SU-DHL-6 (cell line): ENCODE results near the gene FDXR.

Source experiments
- H2AFZ ChIP-seq: fragments of 200-600 bp; sonication (generic); 2 replicates; pipeline ENCODE4 v1.6.1; 2014; ENCODE audit warnings: low read depth, mild to moderate bottlenecking, moderate library complexity, mixed read lengths, antibody characterized with exemption, low read length; ENCODE audit not compliant: severe bottlenecking
- H3F3A ChIP-seq: fragments of 200-600 bp; shearing (Covaris generic); 2 replicates; pipeline ENCODE4 v1.6.0; 2016; ENCODE audit warnings: antibody characterized with exemption, mild to moderate bottlenecking; ENCODE audit not compliant: insufficient read depth
- H3K27ac ChIP-seq: fragments of 200-600 bp; sonication (generic); 2 replicates; pipeline ENCODE4 v1.5.1; 2016; ENCODE audit warnings: low read depth, mild to moderate bottlenecking, low read length, moderate library complexity, mixed read lengths
- H3K27me3 ChIP-seq: fragments of 200-600 bp; sonication (generic), shearing (Covaris generic); 2 replicates; pipeline ENCODE4 v1.6.0; 2014; ENCODE audit warnings: mild to moderate bottlenecking, low read length
- H3K36me3 ChIP-seq: fragments of 200-600 bp; sonication (generic); 2 replicates; pipeline ENCODE4 v1.6.1; 2014; ENCODE audit warnings: mild to moderate bottlenecking, low read length, mixed read lengths
- H3K4me2 ChIP-seq: fragments of 300-600, 200-600 bp; shearing (Covaris generic), sonication (generic); 2 replicates; pipeline ENCODE4 v1.6.0; 2014; ENCODE audit warnings: low read length, low read depth, mild to moderate bottlenecking; ENCODE audit not compliant: poor library complexity, severe bottlenecking
- H3K4me3 ChIP-seq: fragments of 200-600 bp; sonication (generic); 2 replicates; pipeline ENCODE4 v1.5.1; 2014; ENCODE audit warnings: antibody characterized with exemption, low read length, mild to moderate bottlenecking, mixed read lengths; ENCODE audit not compliant: insufficient read depth, poor library complexity, severe bottlenecking
- H3K79me2 ChIP-seq: fragments of 200-600 bp; sonication (generic); 2 replicates; pipeline ENCODE4 v1.6.1; 2014; ENCODE audit warnings: mild to moderate bottlenecking, low read length, moderate library complexity; ENCODE audit not compliant: insufficient read depth
- H3K9ac ChIP-seq: fragments of 200-600 bp; sonication (generic); 2 replicates; pipeline ENCODE4 v1.7.0; 2014; ENCODE audit warnings: mild to moderate bottlenecking, low read length
- H3K9me2 ChIP-seq: fragments of 200-600 bp; sonication (generic); replicated peaks from 2 replicates; pipeline ENCODE4 v1.6.1; 2014; ENCODE audit warnings: low read length; ENCODE audit not compliant: insufficient read depth
- H3K9me3 ChIP-seq: fragments of 200-600 bp; sonication (generic); 2 replicates; pipeline ENCODE4 v1.6.1; 2014; ENCODE audit warnings: low read length, mixed read lengths; ENCODE audit not compliant: insufficient read depth
- H4K20me1 ChIP-seq: fragments of 200-600 bp; sonication (generic); 2 replicates; pipeline ENCODE4 v1.6.1; 2014; ENCODE audit warnings: low read depth, mild to moderate bottlenecking, antibody characterized with exemption, low read length, moderate library complexity, mixed read lengths
- EZH2phosphoT487 ChIP-seq: fragments of 200-600 bp; sonication (generic), shearing (Covaris generic); conservative IDR thresholded peaks from 2 replicates; pipeline ENCODE4 v1.6.1; 2018; ENCODE audit warnings: mild to moderate bottlenecking, antibody characterized with exemption, low read length, moderate library complexity, mixed read lengths
- TF ChIP-seq, protein P1 (sequence below): fragments of 200-600 bp; sonication (generic); IDR thresholded peaks from one replicate; pipeline ENCODE4 v1.5.1; 2017; ENCODE audit warnings: antibody characterized with exemption, mild to moderate bottlenecking, low read length, moderate library complexity; ENCODE audit not compliant: insufficient read depth, poor library complexity, severe bottlenecking

FDXR gene

DNA sequence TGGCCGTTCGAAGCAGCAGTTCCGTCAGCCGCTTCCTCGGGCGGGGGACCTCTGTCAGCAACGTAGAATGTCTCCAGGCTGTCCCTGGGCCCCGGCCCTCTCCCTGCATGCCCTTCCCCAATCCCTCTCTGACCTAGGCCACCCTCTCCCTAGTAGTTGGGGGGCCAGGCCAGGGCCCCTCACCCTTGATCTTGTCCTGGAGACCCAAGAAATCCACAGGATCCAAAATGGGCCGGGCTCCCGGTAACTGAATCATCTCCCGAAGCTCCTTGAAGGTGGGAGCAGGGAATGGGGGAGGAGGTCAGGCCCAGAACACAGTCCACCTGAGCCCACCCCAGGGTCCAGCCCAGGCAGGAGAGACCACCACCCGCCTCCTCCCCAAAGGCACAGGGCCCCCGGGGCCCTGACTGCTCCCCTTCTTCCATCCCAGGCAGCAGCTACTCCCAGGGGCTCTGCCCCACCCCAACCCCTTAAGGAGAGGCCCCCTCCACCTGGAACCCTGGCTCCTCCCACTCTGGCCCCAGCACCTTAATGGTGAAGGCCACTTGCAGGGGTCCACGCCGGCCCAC is 8.4 kb downstream of the FDXR start:
- Histone ChIP-seq H3K4me2 (no peak overlapping the region), H3K27me3 (no peaks in the 10 kb centered on the region), H3K9me2 (no peaks in the 10 kb centered on the region), H3K79me2 (no peaks in the 10 kb centered on the region), H3K27ac (no peak overlapping the region), H3K4me3 (no peak overlapping the region), H4K20me1 (no peaks in the 10 kb centered on the region), H3K9ac (no peak overlapping the region), H2AFZ (no peak overlapping the region), H3K36me3 (no peaks in the 10 kb centered on the region), H3F3A (no peaks in the 10 kb centered on the region), H3K9me3 (no peaks in the 10 kb centered on the region)
- TF ChIP-seq EZH2phosphoT487 = no peak
- TF ChIP-seq, protein P1, sequence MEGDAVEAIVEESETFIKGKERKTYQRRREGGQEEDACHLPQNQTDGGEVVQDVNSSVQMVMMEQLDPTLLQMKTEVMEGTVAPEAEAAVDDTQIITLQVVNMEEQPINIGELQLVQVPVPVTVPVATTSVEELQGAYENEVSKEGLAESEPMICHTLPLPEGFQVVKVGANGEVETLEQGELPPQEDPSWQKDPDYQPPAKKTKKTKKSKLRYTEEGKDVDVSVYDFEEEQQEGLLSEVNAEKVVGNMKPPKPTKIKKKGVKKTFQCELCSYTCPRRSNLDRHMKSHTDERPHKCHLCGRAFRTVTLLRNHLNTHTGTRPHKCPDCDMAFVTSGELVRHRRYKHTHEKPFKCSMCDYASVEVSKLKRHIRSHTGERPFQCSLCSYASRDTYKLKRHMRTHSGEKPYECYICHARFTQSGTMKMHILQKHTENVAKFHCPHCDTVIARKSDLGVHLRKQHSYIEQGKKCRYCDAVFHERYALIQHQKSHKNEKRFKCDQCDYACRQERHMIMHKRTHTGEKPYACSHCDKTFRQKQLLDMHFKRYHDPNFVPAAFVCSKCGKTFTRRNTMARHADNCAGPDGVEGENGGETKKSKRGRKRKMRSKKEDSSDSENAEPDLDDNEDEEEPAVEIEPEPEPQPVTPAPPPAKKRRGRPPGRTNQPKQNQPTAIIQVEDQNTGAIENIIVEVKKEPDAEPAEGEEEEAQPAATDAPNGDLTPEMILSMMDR = no peak

DNA sequence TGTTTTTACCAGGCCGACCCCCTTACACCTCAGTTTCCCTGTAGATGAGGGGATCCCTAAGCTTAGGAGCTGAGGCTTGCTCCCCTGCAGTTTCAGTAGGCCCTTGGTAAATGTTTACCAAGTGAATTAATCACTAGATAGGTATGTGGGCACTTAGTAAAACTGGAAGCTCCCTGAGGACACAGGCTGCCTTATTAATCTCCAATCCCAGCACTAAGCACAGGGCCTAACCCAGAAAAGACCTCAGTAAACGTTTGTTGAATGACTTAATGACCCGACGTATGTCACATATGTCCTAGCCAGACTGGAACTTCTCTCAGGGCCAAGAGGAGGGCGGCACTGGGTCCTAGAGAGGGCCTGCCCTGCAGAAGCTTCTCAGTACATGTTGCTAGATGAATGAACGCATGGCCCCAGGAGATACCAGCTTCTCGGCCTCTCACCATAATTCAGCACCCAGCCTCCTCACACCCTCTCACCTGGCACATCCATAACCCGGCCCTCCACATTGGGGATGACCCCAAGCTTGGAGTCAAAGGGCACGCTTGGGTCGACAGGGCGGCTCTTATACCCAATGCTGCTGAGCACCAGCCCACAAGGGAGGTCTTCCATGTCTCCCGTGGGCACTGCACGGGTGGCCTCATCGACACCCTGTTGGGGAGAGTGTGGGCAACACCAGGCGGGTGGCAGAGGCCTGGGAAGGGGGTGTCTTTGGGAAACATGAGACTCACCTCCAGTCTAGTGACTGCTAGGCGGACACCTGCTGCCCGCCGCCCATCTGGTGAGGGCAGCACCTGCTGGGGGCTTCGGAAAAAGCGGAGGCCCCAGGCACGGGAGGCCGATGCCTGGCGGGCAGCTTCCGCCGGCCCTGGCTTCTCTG is 9.1 kb downstream of the FDXR start:
- Histone ChIP-seq H2AFZ (no peak overlapping the region), H3K9ac (no peak overlapping the region), H3K4me2 (no peak overlapping the region), H3K36me3 (no peaks in the 10 kb centered on the region), H3K9me3 (no peaks in the 10 kb centered on the region), H3K9me2 (no peaks in the 10 kb centered on the region), H3K27me3 (no peaks in the 10 kb centered on the region), H3K27ac (no peak overlapping the region), H3K79me2 (no peaks in the 10 kb centered on the region), H3F3A (no peaks in the 10 kb centered on the region), H3K4me3 (no peak overlapping the region), H4K20me1 (no peaks in the 10 kb centered on the region)
- TF ChIP-seq EZH2phosphoT487 = no peak
- TF ChIP-seq, protein P1 = no peak

GRCh38 chr17:74862919-74863318 is 9.9 kb downstream of the FDXR start:
- Histone ChIP-seq H3K79me2 (no peaks in the 10 kb centered on the region), H3K9me3 (no peaks in the 10 kb centered on the region), H3K9ac (no peak overlapping the region), H3K9me2 (no peaks in the 10 kb centered on the region), H2AFZ (no peak overlapping the region), H3K4me3 (no peak overlapping the region), H3K36me3 (no peaks in the 10 kb centered on the region), H3K4me2 (no peak overlapping the region), H4K20me1 (no peaks in the 10 kb centered on the region), H3K27me3 (no peaks in the 10 kb centered on the region), H3K27ac (no peak overlapping the region), H3F3A (no peaks in the 10 kb centered on the region)
- no peak for TF ChIP-seq EZH2phosphoT487
- TF ChIP-seq, protein P1 = no peak
